ENCODE measurements around the gene PGM2L1. TPM values are rescaled to one million over a fixed set of nuclear protein-coding genes. Genes with fewer than 3 reads are reported as not detected.
A peak's percentile ranks its signal among the peaks of the same experiment; 100 is the strongest.

The PGM2L1 gene
- total RNA-seq, 1 donor from 2014 or later: 4.9 TPM

DNA sequence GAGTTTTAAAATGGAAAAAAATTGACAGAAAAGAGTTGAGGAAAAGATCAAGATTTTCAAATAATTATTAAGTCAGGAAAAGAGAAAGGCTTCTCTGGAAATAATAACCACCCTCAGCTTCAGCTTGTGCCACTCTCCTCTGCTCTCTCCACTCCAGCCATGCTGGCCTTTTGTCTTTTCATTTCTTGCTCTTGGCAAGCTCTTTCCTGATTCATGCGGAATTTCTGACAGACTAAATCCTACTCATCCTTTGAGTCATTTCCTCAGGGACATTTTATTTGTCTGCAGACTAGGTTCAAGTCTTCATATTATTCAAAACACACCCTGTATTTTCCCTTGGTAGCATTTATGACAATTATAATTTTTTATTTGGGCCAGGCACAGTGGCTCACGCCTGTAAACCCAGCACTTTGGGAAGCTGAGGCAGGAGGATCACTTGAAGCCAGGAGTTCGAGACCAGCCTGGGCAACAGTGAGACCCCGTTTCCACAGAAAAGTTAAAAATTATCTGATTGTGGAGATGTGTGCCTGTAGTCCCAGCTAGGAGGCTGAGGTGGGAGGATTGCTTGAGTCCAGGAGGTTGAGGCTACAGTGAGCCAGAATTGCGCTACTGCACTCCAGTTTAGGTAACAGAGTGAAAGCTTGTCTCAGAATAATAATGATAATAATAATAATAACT, 79.0 kb downstream of the PGM2L1 start:
- Mint-ChIP-seq H3K27ac (no peak overlapping the region), H3K4me3 (no peak overlapping the region), H3K4me1 (peaks cover 2% of the 10 kb centered on the region), H3K27me3 (peaks cover 25% of the 10 kb centered on the region), H3K9me3 (peaks cover 16% of the 10 kb centered on the region), H3K36me3 (ENCODE audit: low read depth) (peaks cover 3% of the 10 kb centered on the region)
- DNase-seq: no peak
- intact Hi-C loops (cut with micrococcal nuclease): no loop called here

DNA sequence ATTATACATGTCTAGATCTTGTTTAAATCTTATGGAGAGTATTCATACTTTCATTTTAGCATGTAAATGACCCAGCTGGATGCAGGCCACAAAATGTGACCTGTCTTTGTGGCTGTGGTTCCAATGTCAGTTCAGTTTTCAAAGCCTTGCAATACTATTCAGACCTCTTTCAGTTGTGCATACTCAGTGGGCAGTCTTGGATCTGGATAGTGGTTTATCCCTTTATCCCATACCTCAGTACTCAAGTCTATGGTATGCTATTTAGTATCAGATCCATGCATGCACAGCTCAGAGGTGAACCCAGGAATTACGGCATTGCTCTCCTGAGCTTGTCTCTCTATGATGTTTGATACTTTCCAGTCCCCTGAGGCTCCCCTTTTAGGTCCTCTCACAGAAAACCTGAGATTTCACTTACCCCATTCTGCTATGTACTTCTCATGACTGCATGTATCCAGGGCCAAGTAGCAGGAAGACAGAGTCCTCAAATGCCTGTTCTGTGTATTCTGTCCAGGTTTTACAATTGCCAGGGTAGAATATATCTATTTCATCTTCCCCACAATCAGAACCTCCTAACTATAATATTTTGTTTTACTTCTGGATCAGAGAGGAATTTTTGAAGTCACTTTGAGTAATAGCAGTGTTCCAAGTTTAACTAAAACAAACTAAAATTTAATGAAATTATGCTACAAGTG, 79.8 kb downstream of the PGM2L1 start:
- intact Hi-C loops (cut with micrococcal nuclease): no loop called here
- Mint-ChIP-seq H3K36me3 (ENCODE audit: low read depth) (peaks cover 3% of the 10 kb centered on the region), H3K4me1 (peaks cover 2% of the 10 kb centered on the region), H3K27ac (no peak overlapping the region), H3K9me3 (peaks cover 16% of the 10 kb centered on the region), H3K4me3 (no peak overlapping the region), H3K27me3 (peaks cover 25% of the 10 kb centered on the region)
- peak; percentile 44 for DNase-seq

DNA sequence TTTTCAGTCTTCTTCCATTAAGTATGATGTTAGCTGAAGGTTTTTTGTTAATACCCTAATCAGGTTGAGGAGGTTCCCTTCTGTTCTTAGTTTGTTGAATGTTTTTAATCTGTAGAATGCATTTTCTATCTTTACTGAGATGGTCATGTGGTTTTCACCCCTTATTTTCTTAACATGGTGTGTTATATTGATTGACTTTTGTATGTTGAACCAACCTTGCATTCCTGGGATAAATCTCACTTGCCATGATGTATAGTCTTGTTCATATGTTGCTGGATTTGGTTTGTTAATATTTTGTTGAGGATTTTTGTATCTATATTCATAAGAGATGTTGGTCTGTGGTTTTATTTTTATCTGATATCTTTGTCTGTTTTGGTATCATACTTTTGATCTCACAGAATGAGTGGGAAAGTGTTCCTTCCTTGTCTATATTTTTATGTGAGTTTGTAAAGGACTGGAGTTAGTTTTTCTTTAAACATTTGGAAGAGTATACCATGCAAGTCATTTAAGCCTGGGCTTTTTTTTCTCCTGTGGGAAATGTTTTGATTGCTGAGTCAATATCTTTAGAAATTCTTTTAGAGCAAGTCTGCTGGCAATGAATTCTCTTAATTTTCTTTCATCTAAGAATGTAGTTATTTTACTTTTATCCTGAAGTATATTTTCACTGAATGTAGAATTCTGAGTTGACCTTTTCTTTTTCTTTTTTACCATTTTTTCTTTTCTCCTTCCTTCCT, 81.3 kb downstream of the PGM2L1 start:
- Mint-ChIP-seq H3K27ac (no peak overlapping the region), H3K36me3 (ENCODE audit: low read depth) (peaks cover 3% of the 10 kb centered on the region), H3K4me3 (no peak overlapping the region), H3K9me3 (peaks cover 16% of the 10 kb centered on the region), H3K4me1 (peaks cover 2% of the 10 kb centered on the region), H3K27me3 (peaks cover 24% of the 10 kb centered on the region)
- intact Hi-C loops (cut with micrococcal nuclease): no loop called here
- DNase-seq: no peak

DNA sequence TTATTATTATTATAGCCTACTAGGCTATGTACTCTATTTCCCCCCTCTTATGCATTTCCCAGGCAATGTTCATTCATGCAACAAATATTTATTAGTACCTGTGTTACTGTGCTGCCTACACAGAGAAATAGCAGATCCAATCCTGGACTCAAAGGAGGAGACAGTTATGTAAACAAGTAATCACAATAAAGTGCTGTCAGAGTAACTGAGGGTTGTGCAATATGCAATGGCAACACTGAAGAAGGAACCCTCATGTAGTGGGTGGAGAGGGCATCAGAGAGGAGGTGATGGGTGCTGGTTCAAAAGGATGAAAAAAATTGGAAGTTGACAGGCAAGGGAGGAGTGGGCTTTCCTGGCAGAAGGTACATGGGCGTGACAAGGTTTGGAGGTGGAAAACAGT, 85.9 kb downstream of the PGM2L1 start:
- H3K27ac Mint-ChIP-seq: no peak overlapping the region
- no peak for DNase-seq
- intact Hi-C loops (cut with micrococcal nuclease): no loop called here
- peaks cover 40% of the 10 kb centered on the region for H3K27me3 Mint-ChIP-seq
- peaks cover 3% of the 10 kb centered on the region for H3K4me1 Mint-ChIP-seq
- H3K9me3 Mint-ChIP-seq: peaks cover 9% of the 10 kb centered on the region
- no peak overlapping the region for H3K4me3 Mint-ChIP-seq
- peaks cover under 1% of the 10 kb centered on the region for H3K36me3 Mint-ChIP-seq (ENCODE audit: low read depth)

DNA sequence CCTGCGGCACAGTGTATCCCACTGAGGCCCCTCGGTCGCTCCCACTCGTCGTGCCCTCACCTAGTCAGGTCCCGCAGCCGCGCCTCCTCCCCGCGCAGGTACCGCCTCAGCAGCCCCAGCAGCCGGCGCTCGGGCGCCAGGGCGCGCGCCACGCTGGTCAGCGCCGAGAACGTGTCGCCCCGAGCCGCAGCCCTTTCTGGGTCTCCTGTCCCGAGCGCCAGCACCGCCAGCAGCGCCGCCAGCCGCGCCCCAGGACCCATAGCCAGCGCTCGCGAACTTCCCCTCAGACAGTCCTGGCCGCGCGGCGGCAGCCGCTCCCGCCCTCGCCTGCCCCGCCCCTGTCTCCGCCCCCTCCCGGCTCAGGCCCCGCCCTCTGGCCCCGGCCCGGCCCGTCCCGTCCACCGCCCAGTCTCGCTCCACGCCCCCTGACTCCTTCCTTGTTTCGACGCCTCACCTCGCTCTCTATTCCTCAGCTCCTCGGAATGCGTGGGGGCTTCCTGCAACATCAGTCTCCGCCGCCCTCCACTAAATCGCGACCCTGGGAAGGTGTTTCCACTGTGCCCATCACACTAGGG, 86.8 kb downstream of the PGM2L1 start, which contains the start of gene P4HA3:
TSS of gene P4HA3 (minus strand) at position 289 of the 575 bp plus-strand sequence. CDS start at position 260, 29 bp downstream.
- Mint-ChIP-seq H3K36me3 (ENCODE audit: low read depth) (no peaks in the 10 kb centered on the region), H3K4me3 (peak within 1 kb of the TSS; percentile 76), H3K4me1 (peaks cover 3% of the 10 kb centered on the region), H3K27me3 (peaks cover 40% of the 10 kb centered on the region), H3K27ac (no peak within 1 kb of the TSS), H3K9me3 (peaks cover under 1% of the 10 kb centered on the region)
- peak; percentile 82 for DNase-seq
- intact Hi-C loops (cut with micrococcal nuclease): no loop called here

DNA sequence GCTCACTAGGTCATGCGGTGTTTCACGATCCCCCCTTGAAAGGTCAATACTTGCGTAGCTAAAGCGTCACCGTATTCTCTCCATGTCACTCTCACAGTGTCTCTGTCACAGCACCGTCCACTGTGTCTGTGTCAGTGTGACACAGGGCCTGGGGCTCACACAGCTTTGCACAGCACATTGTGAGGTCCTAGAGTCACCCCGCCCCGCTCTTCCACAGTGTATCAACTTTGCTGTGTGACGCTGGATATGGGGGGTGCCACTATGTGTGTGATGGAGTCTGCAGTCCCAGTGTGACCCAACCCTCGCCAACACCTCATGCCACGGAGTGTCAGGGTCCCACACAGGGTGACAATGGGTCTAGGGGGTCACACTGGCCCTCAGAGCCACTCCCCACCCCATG, 87.4 kb downstream of the PGM2L1 start:
- Mint-ChIP-seq H3K27me3 (peaks cover 43% of the 10 kb centered on the region), H3K9me3 (no peaks in the 10 kb centered on the region), H3K4me1 (peaks cover 3% of the 10 kb centered on the region), H3K27ac (no peak overlapping the region), H3K36me3 (ENCODE audit: low read depth) (no peaks in the 10 kb centered on the region), H3K4me3 (peak overlapping the region; percentile 76)
- intact Hi-C loops (cut with micrococcal nuclease): no loop called here
- DNase-seq: no peak

DNA sequence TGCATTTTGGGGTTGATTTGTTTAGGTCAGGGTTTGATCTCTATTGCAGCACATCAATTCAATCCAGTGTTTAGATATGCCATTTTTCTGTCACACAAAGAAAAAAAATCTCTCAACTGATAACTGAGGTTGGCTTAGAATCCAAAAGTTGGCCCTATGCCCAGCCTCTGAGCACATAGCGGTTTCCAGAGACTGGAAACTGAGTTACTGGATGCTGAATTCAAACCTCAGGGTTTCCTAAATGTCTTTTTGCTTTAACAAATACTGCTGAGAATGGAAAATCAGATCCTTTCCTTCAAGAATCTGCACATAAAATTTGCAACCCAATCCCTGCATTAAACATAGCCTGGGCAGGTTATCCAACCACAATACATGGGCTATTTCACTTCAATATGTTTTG, 90.8 kb downstream of the PGM2L1 start:
- no peak overlapping the region for H3K27ac Mint-ChIP-seq
- peaks cover 47% of the 10 kb centered on the region for H3K27me3 Mint-ChIP-seq
- no peaks in the 10 kb centered on the region for H3K36me3 Mint-ChIP-seq (ENCODE audit: low read depth)
- no peaks in the 10 kb centered on the region for H3K9me3 Mint-ChIP-seq
- H3K4me1 Mint-ChIP-seq: peaks cover 3% of the 10 kb centered on the region
- intact Hi-C loops (cut with micrococcal nuclease): no loop called here
- H3K4me3 Mint-ChIP-seq: no peak overlapping the region
- DNase-seq: no peak

DNA sequence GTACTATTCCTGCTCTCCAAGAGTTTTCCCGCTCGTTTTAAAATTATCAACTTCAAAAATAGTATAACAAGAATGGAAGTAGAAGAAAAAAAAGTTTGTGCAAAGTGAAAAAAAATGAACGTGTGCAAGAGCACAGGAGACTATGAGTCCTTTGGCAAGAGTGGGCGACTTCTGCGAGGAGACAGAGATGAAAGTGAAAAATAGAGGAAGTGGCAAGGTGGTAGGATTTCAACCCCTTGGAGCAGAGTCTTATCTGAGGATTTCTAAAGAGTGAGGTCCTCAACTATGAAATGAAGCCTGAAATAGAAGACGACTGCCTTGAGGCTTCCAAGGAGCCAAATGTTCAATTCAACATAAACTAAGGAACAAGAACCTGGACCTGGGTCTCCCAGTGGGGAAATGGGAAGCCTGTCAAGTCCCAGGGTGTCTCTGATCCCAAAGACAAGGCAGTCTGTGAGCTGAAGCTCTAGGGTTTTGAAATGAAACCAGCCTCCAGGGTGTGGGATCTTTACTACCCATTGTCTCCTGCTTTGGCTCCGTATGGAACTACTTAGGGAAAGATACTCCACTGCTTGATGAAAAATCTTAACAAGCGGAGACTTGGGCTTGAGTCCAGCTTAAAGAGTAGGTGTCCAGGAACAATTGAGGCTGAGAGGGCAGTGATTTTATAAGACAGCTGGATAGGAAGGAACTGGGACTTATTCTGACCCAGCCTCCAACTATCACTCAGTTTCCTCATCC, 91.6 kb downstream of the PGM2L1 start:
- H3K4me3 Mint-ChIP-seq: no peak overlapping the region

DNA sequence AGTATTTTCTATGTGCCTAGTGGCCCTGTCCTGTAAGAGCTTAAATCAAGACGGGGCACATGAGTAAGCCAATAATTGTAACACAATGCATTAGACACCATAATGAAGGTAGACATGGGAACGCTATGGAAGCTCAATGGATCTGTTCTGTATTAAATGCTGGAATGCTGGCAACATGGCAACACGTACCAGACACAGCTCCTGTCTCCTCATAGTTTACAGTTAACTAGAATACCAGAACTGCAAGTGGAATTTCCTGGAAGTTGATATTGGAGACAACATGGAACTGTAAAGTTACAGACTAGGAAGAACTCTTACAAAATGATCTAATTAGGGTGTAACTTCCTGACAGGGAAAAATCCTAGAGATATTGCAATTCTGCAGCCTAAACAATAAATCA, 99.2 kb downstream of the PGM2L1 start:
- no peak overlapping the region for H3K4me3 Mint-ChIP-seq
- peaks cover 9% of the 10 kb centered on the region for H3K27me3 Mint-ChIP-seq
- intact Hi-C loops (cut with micrococcal nuclease): no loop called here
- H3K4me1 Mint-ChIP-seq: peaks cover 5% of the 10 kb centered on the region
- H3K36me3 Mint-ChIP-seq (ENCODE audit: low read depth): no peaks in the 10 kb centered on the region
- no peaks in the 10 kb centered on the region for H3K9me3 Mint-ChIP-seq
- DNase-seq: no peak
- H3K27ac Mint-ChIP-seq: no peak overlapping the region

More for the DNA sequence above, 91.6 kb downstream of the PGM2L1 start:
- no peak overlapping the region for H3K27ac Mint-ChIP-seq
- H3K36me3 Mint-ChIP-seq (ENCODE audit: low read depth): no peaks in the 10 kb centered on the region
- no peak for DNase-seq
- H3K9me3 Mint-ChIP-seq: no peaks in the 10 kb centered on the region
- intact Hi-C loops (cut with micrococcal nuclease): no loop called here
- peaks cover 3% of the 10 kb centered on the region for H3K4me1 Mint-ChIP-seq
- H3K27me3 Mint-ChIP-seq: peaks cover 40% of the 10 kb centered on the region

DNA sequence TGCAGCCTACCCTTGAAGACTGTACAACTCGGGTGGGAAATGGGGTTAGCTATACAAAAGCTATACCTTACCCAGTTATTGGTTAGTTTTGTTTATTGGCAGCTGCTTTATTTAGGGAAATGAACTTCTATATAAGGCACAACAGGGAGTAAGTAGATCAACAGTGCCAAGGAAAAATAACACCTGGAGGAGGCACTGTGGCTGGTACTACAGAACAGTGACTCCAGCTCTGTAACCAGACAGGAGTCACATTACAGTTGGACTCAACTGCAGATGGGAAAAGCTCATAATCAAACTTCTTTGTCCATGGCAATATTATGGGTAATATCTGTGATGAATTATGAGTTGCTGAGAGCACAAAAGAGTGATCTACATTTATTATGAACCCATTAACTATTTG, 100.7 kb downstream of the PGM2L1 start:
- intact Hi-C loops (cut with micrococcal nuclease): no loop called here
- Mint-ChIP-seq H3K4me1 (peaks cover 5% of the 10 kb centered on the region), H3K4me3 (no peak overlapping the region), H3K27me3 (peaks cover 18% of the 10 kb centered on the region), H3K27ac (no peak overlapping the region), H3K36me3 (ENCODE audit: low read depth) (no peaks in the 10 kb centered on the region), H3K9me3 (no peaks in the 10 kb centered on the region)
- DNase-seq: no peak

DNA sequence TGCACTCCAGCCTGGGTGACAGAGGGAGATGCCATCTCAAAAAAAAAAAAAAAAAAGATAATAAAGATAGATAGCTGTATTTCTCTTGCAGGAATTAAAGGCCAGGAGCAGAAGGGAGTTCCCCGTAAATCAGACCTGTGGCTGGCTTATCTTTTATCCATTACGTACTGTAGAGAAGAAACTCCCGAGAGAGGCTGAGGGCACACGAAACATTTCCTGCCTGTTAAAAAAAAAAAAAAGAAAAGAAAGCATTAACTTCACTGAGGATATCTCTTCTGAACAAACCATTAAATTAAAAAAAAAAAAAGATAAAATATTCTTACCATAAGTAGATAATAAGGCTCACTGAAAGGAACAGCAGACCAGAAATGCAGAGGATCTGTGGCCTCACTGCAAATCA, 109.3 kb downstream of the PGM2L1 start:
- H3K36me3 Mint-ChIP-seq (ENCODE audit: low read depth): no peaks in the 10 kb centered on the region

DNA sequence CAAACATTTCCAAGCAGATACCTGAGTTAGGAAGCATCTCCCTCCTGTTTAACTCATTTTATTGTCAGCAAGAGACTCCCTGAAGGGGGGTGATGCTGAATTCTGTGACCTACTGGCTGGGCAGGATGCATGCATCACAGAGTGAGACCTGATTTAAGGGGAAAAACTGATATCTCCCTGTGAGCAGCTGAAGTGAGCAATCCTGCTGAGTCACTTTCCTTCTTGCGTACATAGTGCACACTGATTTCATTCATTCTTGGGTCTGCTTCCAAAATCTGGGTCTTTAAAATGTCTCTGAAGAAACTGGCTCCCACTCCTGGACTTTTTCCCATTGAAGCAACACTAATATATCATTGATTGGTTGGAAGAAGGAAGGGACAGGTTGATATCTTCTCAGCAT, 110.1 kb downstream of the PGM2L1 start:
- intact Hi-C loops (cut with micrococcal nuclease): no loop called here
- peaks cover 10% of the 10 kb centered on the region for H3K27me3 Mint-ChIP-seq
- no peaks in the 10 kb centered on the region for H3K36me3 Mint-ChIP-seq (ENCODE audit: low read depth)
- H3K9me3 Mint-ChIP-seq: no peaks in the 10 kb centered on the region
- DNase-seq: no peak
- no peaks in the 10 kb centered on the region for H3K4me1 Mint-ChIP-seq
- no peak overlapping the region for H3K4me3 Mint-ChIP-seq
- H3K27ac Mint-ChIP-seq: no peak overlapping the region

More for the DNA sequence above, 109.3 kb downstream of the PGM2L1 start:
- Mint-ChIP-seq H3K4me3 (no peak overlapping the region), H3K27ac (no peak overlapping the region), H3K9me3 (no peaks in the 10 kb centered on the region), H3K27me3 (peaks cover 14% of the 10 kb centered on the region), H3K4me1 (no peaks in the 10 kb centered on the region)
- no peak for DNase-seq
- intact Hi-C loops (cut with micrococcal nuclease): no loop called here

DNA sequence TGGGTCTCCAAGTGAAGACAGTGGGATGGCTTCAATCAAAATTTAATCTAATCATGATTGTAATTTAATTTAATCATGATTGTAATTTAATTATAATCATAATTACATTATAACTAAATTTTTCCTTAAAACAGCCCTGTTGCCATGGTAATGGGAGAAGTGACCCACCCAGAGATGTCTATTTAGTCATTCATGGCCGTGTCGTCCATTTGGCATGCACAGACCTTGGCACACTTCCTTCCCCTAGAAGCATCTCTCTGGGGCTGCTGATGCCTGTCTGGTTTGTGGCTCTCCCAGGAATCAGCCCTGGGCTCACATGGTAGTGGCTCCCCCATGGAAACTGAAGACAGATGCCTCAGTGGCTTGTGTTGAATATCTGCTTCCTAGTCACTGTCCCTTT, 113.8 kb downstream of the PGM2L1 start:
- H3K36me3 Mint-ChIP-seq (ENCODE audit: low read depth): no peaks in the 10 kb centered on the region
- no peak for DNase-seq
- no peaks in the 10 kb centered on the region for H3K9me3 Mint-ChIP-seq
- H3K4me3 Mint-ChIP-seq: no peak overlapping the region
- intact Hi-C loops (cut with micrococcal nuclease): no loop called here
- no peaks in the 10 kb centered on the region for H3K27me3 Mint-ChIP-seq
- no peaks in the 10 kb centered on the region for H3K4me1 Mint-ChIP-seq
- H3K27ac Mint-ChIP-seq: no peak overlapping the region

Measured in activated CD4-positive, alpha-beta T cell treated with anti-CD3 and anti-CD28 coated beads, Interleukin-2, amount 10 ng/mL, durations not matched to agents 24 days and 14 days (primary cell).